HG02885 (cell line): ENCODE results near the gene KRT6B.
"Not testable (repeated sequence)": the region's sequence is repeated elsewhere in the genome, so short reads cannot be mapped to it uniquely, and the experiment has no call there.

Source experiments
- ATAC-seq: cut with Tn5 transposase; IDR thresholded peaks from one replicate; pipeline ENCODE4 v1.9.1; 2021; ENCODE audit warnings: mild to moderate bottlenecking; ENCODE audit not compliant: unreplicated experiment, poor library complexity

Gene KRT6B

GRCh38 chr12:52452101-52452500, at the start of gene KRT6B:
Gene KRT6B, minus strand, starts transcription at chr12:52452146. Its CDS starts 68 bp downstream, at chr12:52452078.
- ATAC-seq: no peak

GRCh38 chr12:52501490-52501889, 49.5 kb upstream of the KRT6B start:
- ATAC-seq: no peak

- not testable (repeated sequence) for ATAC-seq
These were observed 48.6 kb upstream of the KRT6B start for GRCh38 chr12:52500574-52500973.

- no peak for ATAC-seq
These were observed 48.0 kb upstream of the KRT6B start for GRCh38 chr12:52499806-52500560.

GRCh38 chr12:52498946-52499345, 47.0 kb upstream of the KRT6B start:
- ATAC-seq: no peak

GRCh38 chr12:52497975-52498374, 46.0 kb upstream of the KRT6B start:
- ATAC-seq: no peak

- no peak for ATAC-seq
These were observed 44.7 kb upstream of the KRT6B start for GRCh38 chr12:52496590-52497071.

- ATAC-seq: no peak
These were observed 44.1 kb upstream of the KRT6B start for GRCh38 chr12:52496054-52496453.

- no peak for ATAC-seq
These were observed 43.4 kb upstream of the KRT6B start for GRCh38 chr12:52495389-52495788.

- no peak for ATAC-seq
These were observed 42.6 kb upstream of the KRT6B start for GRCh38 chr12:52494518-52494917.

- ATAC-seq: no peak
These were observed 42.2 kb upstream of the KRT6B start for GRCh38 chr12:52494100-52494499.

GRCh38 chr12:52493172-52493571, 41.2 kb upstream of the KRT6B start, which contains the start of gene KRT6A:
Gene KRT6A, minus strand, starts transcription at chr12:52493257. Its CDS starts 69 bp downstream, at chr12:52493188.
- no peak for ATAC-seq

GRCh38 chr12:52492405-52492804, 40.5 kb upstream of the KRT6B start:
- not testable (repeated sequence) for ATAC-seq

- not testable (repeated sequence) for ATAC-seq
These were observed 39.5 kb upstream of the KRT6B start for GRCh38 chr12:52491495-52491894.

- ATAC-seq: no peak
These were observed 36.8 kb upstream of the KRT6B start for GRCh38 chr12:52488736-52489135.

- ATAC-seq: not testable (repeated sequence)
These were observed 35.9 kb upstream of the KRT6B start for GRCh38 chr12:52487744-52488443.

- no peak for ATAC-seq
These were observed 35.3 kb upstream of the KRT6B start for GRCh38 chr12:52487211-52487610.

GRCh38 chr12:52486166-52487105, 34.5 kb upstream of the KRT6B start:
- ATAC-seq: no peak

GRCh38 chr12:52480073-52480472, 28.1 kb upstream of the KRT6B start:
- no peak for ATAC-seq

GRCh38 chr12:52477651-52478050, 25.7 kb upstream of the KRT6B start:
- no peak for ATAC-seq
